Neuronal stem cell (in vitro differentiated cells): ENCODE results near the gene NBAS.

Experiments
- DNase-seq: peaks from one replicate; pipeline ENCODE4 v3.0.0-alpha.2; 2013; ENCODE audit warnings: low spot score
- H2AFZ ChIP-seq: one replicate; pipeline ENCODE4 v1.6.1; 2013; ENCODE audit warnings: mild to moderate bottlenecking, low read length, inconsistent platforms
- H2AK5ac ChIP-seq: 2 replicates; pipeline ENCODE4 v1.6.1; 2013; ENCODE audit warnings: low read depth, mild to moderate bottlenecking, inconsistent platforms, low read length, moderate library complexity, mixed read lengths
- H2BK120ac ChIP-seq: 2 replicates; pipeline ENCODE4 v1.6.1; 2013; ENCODE audit warnings: low read depth, mild to moderate bottlenecking, inconsistent platforms, low read length, moderate library complexity, mixed read lengths
- H2BK12ac ChIP-seq: one replicate; pipeline ENCODE4 v1.6.1; 2013; ENCODE audit warnings: low read length, inconsistent platforms
- H2BK15ac ChIP-seq: 2 replicates; pipeline ENCODE4 v1.6.1; 2013; ENCODE audit warnings: mild to moderate bottlenecking, low read length, inconsistent platforms, mixed read lengths
- H2BK5ac ChIP-seq: one replicate; pipeline ENCODE4 v1.6.1; 2013; ENCODE audit warnings: inconsistent platforms, mild to moderate bottlenecking, low read length, moderate library complexity
- H3K14ac ChIP-seq: one replicate; pipeline ENCODE4 v1.6.1; 2013; ENCODE audit warnings: low read length, inconsistent platforms
- H3K18ac ChIP-seq: 2 replicates; pipeline ENCODE4 v1.6.1; 2013; ENCODE audit warnings: low read length, inconsistent platforms
- H3K23ac ChIP-seq: 2 replicates; pipeline ENCODE4 v1.6.1; 2013; ENCODE audit warnings: low read depth, mild to moderate bottlenecking, mixed read lengths, low read length, inconsistent platforms; ENCODE audit not compliant: poor library complexity
- H3K27ac ChIP-seq: replicated peaks from 3 replicates; pipeline ENCODE4 v1.5.1; 2013; ENCODE audit warnings: low read length, inconsistent platforms
- H3K27me3 ChIP-seq, 3 experiments: 2 replicates each; pipeline ENCODE4 v1.6.1; 2013; ENCODE audit warnings: low read length in 3 of 3, mild to moderate bottlenecking in 2 of 3, inconsistent platforms in 1 of 3, low read depth in 1 of 3, mixed read lengths in 1 of 3, moderate library complexity in 1 of 3; ENCODE audit not compliant: control insufficient read depth in 3 of 3, insufficient read depth in 3 of 3
- H3K36me3 ChIP-seq, 2 donors: replicated peaks in 1 of 2; 2 replicates each; pipeline ENCODE4 v1.6.1; 2013; ENCODE audit warnings: low read length in 2 of 2; ENCODE audit not compliant: control insufficient read depth in 2 of 2, insufficient read depth in 2 of 2
- H3K4ac ChIP-seq: 2 replicates; pipeline ENCODE4 v1.6.1; 2013; ENCODE audit warnings: inconsistent platforms, mild to moderate bottlenecking, low read length, moderate library complexity
- H3K4me1 ChIP-seq, 2 donors: 1 replicate in 1 of 2; 2 replicates in 1 of 2; pipeline ENCODE4 v1.6.1; 2013; ENCODE audit warnings: low read length in 2 of 2, low read depth in 1 of 2; ENCODE audit not compliant: control insufficient read depth in 2 of 2, insufficient read depth in 1 of 2
- H3K4me2 ChIP-seq: one replicate; pipeline ENCODE4 v1.6.1; 2013; ENCODE audit warnings: mild to moderate bottlenecking, low read length, inconsistent platforms; ENCODE audit not compliant: insufficient read depth, poor library complexity, severe bottlenecking
- H3K4me3 ChIP-seq, 2 donors: 2 replicates each; pipeline ENCODE4 v1.5.1; 2013; ENCODE audit warnings: low read length in 2 of 2, mild to moderate bottlenecking in 2 of 2, inconsistent platforms in 1 of 2, moderate library complexity in 1 of 2
- H3K79me1 ChIP-seq: one replicate; pipeline ENCODE4 v1.6.1; 2013; ENCODE audit warnings: low read depth, mild to moderate bottlenecking, inconsistent platforms, low read length, moderate library complexity
- H3K9ac ChIP-seq: one replicate; pipeline ENCODE4 v1.6.1; 2013; ENCODE audit warnings: mild to moderate bottlenecking, low read depth, low read length, inconsistent platforms; ENCODE audit not compliant: poor library complexity
- H3K9me3 ChIP-seq, 2 donors: replicated peaks in 1 of 2; 2 replicates each; pipeline versions ENCODE3 to v1.6.1; 2013; ENCODE audit warnings: low read length in 2 of 2, mild to moderate bottlenecking in 2 of 2, inconsistent platforms in 1 of 2, low read depth in 1 of 2, mixed read lengths in 1 of 2, moderate library complexity in 1 of 2; ENCODE audit not compliant: control insufficient read depth in 2 of 2, insufficient read depth in 1 of 2
- H4K8ac ChIP-seq: one replicate; pipeline ENCODE4 v1.6.1; 2013; ENCODE audit warnings: low read depth, mild to moderate bottlenecking, inconsistent platforms, low read length, moderate library complexity
- H4K91ac ChIP-seq: one replicate; pipeline ENCODE4 v1.6.1; 2013; ENCODE audit warnings: low read length, low read depth, mild to moderate bottlenecking, inconsistent platforms; ENCODE audit not compliant: poor library complexity
- whole genome bisulfite sequencing, 2 donors: extraction: QIAGEN DNeasy Blood & Tissue Kit; methylation state at CpG; one replicate each; pipeline ENCODE4 v1.1.7; 2013; ENCODE audit warnings: missing lambda C conversion rate in 2 of 2, mixed read lengths in 1 of 2; ENCODE audit not compliant: insufficient read length in 2 of 2, insufficient replicate concordance in 1 of 2; ENCODE audit errors: extremely low coverage in 2 of 2; 5-methylcytosine and 5-hydroxymethylcytosine counted together

The NBAS gene

GRCh38 chr2:15177103-15177502 is 384.0 kb downstream of the NBAS start:
- Histone ChIP-seq H2AFZ (no peak overlapping the region), H3K4ac (no peak overlapping the region), H3K23ac (no peak overlapping the region), H3K9ac (no peak overlapping the region), H3K4me1 (no peaks in the 10 kb centered on the region), H3K14ac (no peak overlapping the region), H3K27ac (no peak overlapping the region), H3K4me2 (no peak overlapping the region), H2BK5ac (no peak overlapping the region), H3K27me3 (peaks cover 0 to 2% (median 0%) of the 10 kb centered on the region in 3 experiments), H3K79me1 (no peaks in the 10 kb centered on the region), H3K18ac (no peak overlapping the region), H3K36me3 (peaks cover 2 to 7% of the 10 kb centered on the region in 2 donors), H2BK120ac (no peak overlapping the region), H2BK12ac (no peak overlapping the region), H4K8ac (no peak overlapping the region), H3K9me3 (no peaks in the 10 kb centered on the region), H2AK5ac (no peak overlapping the region), H3K4me3 (no peak overlapping the region), H2BK15ac (no peak overlapping the region), H4K91ac (no peak overlapping the region)
- WGBS, 2 donors, result no CpG with 5 or more reads among the region's 6 CpGs
- no peak for DNase-seq

DNA sequence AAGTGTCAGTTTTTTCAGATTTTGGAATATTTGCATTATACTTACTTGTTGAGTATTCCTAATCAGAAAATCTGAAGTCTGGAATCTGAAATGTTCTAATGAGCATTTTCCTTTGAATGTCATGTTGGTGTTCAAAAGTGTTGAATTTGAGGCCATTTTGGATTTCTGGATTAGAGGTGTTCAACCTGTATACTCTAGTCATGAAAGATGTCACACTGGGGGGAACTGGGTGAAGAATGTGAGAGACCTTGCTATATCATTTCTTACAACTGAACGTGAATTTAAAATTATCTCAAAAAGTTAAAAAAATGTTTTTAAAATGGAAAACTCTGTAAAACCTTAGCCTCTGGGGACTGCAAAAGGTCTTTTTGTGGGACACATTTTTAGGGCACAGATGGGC is 384.5 kb downstream of the NBAS start:
- no peak overlapping the region for H2BK12ac ChIP-seq
- no CpG with 5 or more reads among the region's 1 CpG for WGBS, 2 donors
- H3K36me3 ChIP-seq, result peaks cover under 1 to 7% of the 10 kb centered on the region in 2 donors
- no peaks in the 10 kb centered on the region for H3K79me1 ChIP-seq
- no peak overlapping the region for H2AK5ac ChIP-seq
- no peak overlapping the region for H2BK5ac ChIP-seq
- H3K4ac ChIP-seq, result no peak overlapping the region
- H2AFZ ChIP-seq, result no peak overlapping the region
- no peak overlapping the region for H4K91ac ChIP-seq
- H3K4me1 ChIP-seq, result no peaks in the 10 kb centered on the region
- no peak overlapping the region for H3K18ac ChIP-seq
- H3K27ac ChIP-seq, result no peak overlapping the region
- no peak for DNase-seq
- H2BK15ac ChIP-seq, result no peak overlapping the region
- no peak overlapping the region for H3K23ac ChIP-seq
- no peak overlapping the region for H2BK120ac ChIP-seq
- H3K4me2 ChIP-seq, result no peak overlapping the region
- H3K27me3 ChIP-seq, result peaks cover 0 to 2% (median 0%) of the 10 kb centered on the region in 3 experiments
- no peak overlapping the region for H3K4me3 ChIP-seq
- H3K9ac ChIP-seq, result no peak overlapping the region
- H3K14ac ChIP-seq, result no peak overlapping the region
- H3K9me3 ChIP-seq, result no peaks in the 10 kb centered on the region
- no peak overlapping the region for H4K8ac ChIP-seq

GRCh38 chr2:15174567-15174966 is 386.6 kb downstream of the NBAS start:
- Histone ChIP-seq H3K27me3 (peaks cover 0 to 2% (median 0%) of the 10 kb centered on the region in 3 experiments), H3K27ac (no peak overlapping the region), H4K91ac (no peak overlapping the region), H2AFZ (no peak overlapping the region), H2BK15ac (no peak overlapping the region), H2AK5ac (no peak overlapping the region), H3K4me3 (no peak overlapping the region), H2BK12ac (no peak overlapping the region), H2BK5ac (no peak overlapping the region), H4K8ac (no peak overlapping the region), H3K14ac (no peak overlapping the region), H2BK120ac (no peak overlapping the region), H3K9me3 (peaks cover 0 to 1% of the 10 kb centered on the region in 2 donors), H3K36me3 (peaks cover 0 to 7% of the 10 kb centered on the region in 2 donors), H3K9ac (no peak overlapping the region), H3K4ac (no peak overlapping the region), H3K4me1 (peaks cover 8 to 12% of the 10 kb centered on the region in 2 donors), H3K4me2 (no peak overlapping the region), H3K18ac (no peak overlapping the region), H3K23ac (no peak overlapping the region), H3K79me1 (no peaks in the 10 kb centered on the region)
- WGBS, 2 donors, result no CpG with 5 or more reads among the region's 2 CpGs
- no peak for DNase-seq

DNA sequence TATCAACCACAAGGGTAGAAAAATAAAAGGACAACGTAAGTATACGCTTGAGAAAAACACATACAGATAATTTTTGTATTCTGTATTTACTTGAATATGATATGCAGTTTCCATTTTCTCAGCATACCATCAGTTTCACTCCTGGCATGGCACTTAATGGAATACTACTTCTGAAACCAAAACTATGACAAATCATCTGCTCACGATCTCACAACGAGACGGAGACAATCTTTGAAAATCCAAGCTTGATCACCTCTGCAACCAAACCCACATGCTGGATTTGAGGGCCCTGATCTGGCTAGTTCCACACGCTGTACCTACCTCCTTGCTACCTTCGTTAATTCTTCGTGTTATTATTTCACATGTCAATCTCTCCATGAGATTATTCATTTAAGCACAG is 387.6 kb downstream of the NBAS start:
- no peak overlapping the region for H3K4me3 ChIP-seq
- H3K27me3 ChIP-seq, result no peaks in the 10 kb centered on the region
- H2BK5ac ChIP-seq, result no peak overlapping the region
- no peak overlapping the region for H3K4ac ChIP-seq
- no peak overlapping the region for H2AK5ac ChIP-seq
- H3K4me2 ChIP-seq, result no peak overlapping the region
- H3K79me1 ChIP-seq, result no peaks in the 10 kb centered on the region
- H3K18ac ChIP-seq, result no peak overlapping the region
- DNase-seq, result no peak
- H3K36me3 ChIP-seq, result peaks cover 0 to 5% of the 10 kb centered on the region in 2 donors
- H3K9me3 ChIP-seq, result peaks cover 0 to 1% of the 10 kb centered on the region in 2 donors
- H2AFZ ChIP-seq, result no peak overlapping the region
- H4K91ac ChIP-seq, result no peak overlapping the region
- H3K23ac ChIP-seq, result no peak overlapping the region
- peaks cover 12 to 18% of the 10 kb centered on the region in 2 donors for H3K4me1 ChIP-seq
- no peak overlapping the region for H2BK15ac ChIP-seq
- no peak overlapping the region for H3K27ac ChIP-seq
- no peak overlapping the region for H2BK12ac ChIP-seq
- no peak overlapping the region for H3K9ac ChIP-seq
- no CpG with 5 or more reads among the region's 8 CpGs for WGBS, 2 donors
- H2BK120ac ChIP-seq, result no peak overlapping the region
- H4K8ac ChIP-seq, result no peak overlapping the region
- no peak overlapping the region for H3K14ac ChIP-seq
